Activated CD8-positive, alpha-beta memory T cell treated with anti-CD3 and anti-CD28 coated beads, Interleukin-2, amount 50 U/mL, for 1 hour (primary cell): ENCODE measurements around the gene FAM110A.
"Not testable (repeated sequence)": the region's sequence is repeated elsewhere in the genome, so short reads cannot be mapped to it uniquely, and the experiment has no call there.

Source experiments
- DNase-seq: peaks from one replicate; pipeline ENCODE4 v3.0.0-alpha.2; 2020; ENCODE audit errors: extremely low read depth

FAM110A gene

DNA sequence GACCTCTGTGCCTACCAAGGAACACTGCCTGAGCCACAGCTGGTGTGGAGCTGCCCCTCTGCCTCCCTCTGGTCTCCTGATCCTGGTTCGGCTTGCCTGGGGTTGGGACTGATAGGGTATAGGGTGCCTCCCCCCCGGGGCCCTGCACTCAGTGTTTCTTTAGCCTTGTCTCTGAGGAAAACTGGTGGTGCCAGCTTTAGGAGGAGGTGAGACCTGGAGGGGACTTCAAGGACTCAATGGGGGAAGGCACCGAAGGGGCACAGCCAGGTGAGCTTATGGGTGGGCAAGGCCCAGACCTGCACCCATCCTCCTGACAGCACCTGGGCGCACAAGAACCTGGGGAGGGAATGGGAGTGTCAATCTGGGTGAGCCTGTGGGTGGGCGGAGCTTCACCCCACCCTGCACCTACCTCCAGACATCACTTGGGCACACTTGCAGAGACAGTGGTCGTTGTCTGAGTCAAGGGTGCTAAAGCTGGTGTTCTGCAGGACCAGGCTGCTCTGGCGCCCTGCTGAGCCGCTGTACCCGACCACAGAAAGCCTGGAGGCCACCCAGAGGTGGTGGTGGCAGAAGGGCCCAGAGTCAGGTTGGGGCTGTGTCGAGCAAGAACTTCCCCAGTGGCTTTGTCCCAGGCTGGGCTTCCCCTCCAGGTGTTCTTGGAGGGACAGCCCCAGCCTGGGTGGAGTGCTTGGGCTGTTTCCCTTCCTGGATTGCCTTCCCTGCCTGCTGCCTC is 40.5 kb downstream of the FAM110A start:
- no peak for DNase-seq

DNA sequence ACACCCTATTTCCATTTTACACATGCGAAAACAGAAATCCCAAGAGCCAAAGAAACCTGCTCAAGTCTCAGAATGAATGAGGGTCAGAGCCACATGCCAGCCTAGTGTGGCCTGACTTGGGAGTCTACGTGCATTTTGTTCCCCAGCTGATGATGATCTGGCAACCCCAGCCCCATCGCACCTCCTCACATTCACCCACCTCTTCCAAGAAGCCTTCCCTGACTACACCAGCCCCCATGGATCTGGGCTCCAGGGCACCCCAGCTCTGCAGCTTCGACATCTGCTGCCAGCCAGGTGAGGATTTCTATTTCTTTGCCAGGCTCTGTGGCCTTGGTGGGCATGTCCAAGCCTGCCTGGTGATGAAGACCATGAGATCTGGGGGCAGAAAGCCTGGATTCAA is 41.6 kb downstream of the FAM110A start:
- no peak for DNase-seq

- DNase-seq = no peak
These were observed 44.3 kb downstream of the FAM110A start for GRCh38 chr20:877814-878213.

- no peak for DNase-seq
These were observed 45.2 kb downstream of the FAM110A start for GRCh38 chr20:878511-879307.

- no peak for DNase-seq
These were observed 46.1 kb downstream of the FAM110A start for GRCh38 chr20:879626-880025.

GRCh38 chr20:881051-881782 is 47.7 kb downstream of the FAM110A start:
- no peak for DNase-seq

GRCh38 chr20:881783-882144 is 48.2 kb downstream of the FAM110A start:
- no peak for DNase-seq

DNA sequence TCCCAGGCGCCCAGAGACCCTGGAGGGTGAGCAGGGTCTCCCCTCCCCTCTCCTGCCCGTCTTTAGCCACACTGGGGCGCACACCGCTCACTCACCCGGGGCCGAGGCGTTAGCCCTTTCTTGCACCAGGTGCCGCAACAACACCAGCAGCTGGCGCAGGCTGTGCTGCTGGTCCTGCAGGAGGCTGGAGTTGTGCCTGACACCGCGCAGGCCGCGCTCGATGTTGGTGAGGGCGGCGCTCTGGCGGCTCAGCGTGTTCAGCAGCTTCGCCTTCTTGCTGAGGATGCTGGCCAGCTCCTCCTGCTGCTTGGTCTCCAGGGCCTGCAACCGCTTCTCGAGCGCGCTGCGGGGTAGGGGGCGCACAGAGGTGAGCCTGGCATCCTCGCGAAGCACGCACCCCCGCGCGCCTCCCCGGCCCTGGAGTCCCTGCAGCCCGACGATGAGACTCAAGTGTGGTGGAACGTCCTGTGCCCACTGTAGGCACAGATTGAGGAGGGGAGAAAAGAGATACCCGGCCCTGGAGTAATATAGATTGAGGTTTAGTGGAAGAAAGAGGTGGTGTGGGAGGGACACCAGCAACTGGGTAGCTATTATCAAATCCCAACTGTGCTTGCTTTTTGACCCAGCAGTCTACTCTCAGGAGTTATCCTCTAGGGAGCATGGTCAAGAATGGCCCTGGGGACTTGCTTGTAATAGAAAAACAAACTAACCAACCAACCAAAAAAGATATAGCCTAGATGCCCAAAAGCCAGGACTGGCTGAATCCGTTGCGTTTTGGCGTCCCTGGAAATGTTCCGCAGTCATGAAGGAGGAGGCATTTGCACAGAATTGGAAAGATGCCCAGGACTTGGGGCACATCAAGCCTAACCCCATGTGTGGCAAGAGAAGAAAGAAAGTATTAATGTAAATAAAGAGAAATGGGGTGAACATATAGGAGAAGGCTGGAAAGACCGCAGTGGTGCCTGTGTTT is 51.8 kb downstream of the FAM110A start:
- no peak for DNase-seq

DNA sequence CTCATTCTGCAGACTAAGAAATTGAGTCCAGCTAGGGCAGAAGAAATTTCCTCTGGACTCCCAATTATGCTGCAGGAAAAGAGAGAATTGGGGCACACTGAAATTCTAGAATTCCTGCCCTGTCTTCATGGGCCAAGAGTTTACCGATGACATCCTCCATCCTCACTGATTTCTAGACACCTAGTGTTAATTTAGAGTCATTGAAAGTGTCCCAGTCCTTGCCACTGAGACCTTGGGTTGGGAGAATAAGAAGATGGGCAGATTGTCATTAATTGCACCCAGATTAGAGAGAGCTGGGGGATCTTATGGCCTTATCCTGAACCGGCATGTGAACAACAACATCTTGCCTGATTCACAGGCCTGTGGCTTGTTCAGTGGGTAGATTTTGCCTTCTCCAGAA is 53.6 kb downstream of the FAM110A start:
- no peak for DNase-seq

DNA sequence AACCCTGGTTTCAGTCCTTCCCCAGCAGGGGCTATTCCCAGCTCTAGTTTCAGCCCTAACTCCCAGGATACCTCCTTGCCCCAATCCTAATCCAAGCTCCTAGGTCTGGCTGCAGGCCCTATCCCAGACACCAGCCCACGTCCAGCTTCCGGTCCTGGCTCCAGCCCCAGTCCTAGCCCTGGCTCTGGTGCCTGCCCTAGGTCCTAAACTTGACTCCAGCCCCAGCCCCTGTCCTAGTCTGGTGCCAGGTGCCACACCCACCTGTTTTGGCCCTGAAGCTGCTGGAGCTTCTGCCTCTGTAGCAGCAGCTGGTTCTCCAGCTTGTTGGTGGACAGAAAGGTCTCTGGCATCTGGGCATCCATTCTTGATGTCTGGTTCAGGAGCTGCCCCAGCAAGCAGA is 54.5 kb downstream of the FAM110A start:
- DNase-seq = no peak

DNA sequence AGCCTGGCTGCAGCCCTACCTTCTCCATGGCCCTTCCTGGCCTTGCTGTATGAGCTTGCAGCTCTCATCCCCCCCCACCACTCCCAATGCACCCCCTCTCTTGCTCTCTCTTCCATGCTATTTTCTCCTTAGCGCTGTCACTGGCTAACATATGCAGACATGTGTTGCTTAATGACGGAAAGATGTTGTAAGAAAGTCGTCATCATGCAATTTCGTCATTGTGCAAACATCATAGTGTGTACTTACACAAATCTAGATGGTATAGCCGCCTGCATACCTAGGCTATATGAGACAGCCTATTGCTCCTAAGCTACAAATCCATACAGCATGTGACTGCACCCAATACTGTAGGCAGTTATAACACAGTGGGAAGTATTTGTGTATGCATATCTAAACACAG is 55.6 kb downstream of the FAM110A start:
- DNase-seq = no peak

DNA sequence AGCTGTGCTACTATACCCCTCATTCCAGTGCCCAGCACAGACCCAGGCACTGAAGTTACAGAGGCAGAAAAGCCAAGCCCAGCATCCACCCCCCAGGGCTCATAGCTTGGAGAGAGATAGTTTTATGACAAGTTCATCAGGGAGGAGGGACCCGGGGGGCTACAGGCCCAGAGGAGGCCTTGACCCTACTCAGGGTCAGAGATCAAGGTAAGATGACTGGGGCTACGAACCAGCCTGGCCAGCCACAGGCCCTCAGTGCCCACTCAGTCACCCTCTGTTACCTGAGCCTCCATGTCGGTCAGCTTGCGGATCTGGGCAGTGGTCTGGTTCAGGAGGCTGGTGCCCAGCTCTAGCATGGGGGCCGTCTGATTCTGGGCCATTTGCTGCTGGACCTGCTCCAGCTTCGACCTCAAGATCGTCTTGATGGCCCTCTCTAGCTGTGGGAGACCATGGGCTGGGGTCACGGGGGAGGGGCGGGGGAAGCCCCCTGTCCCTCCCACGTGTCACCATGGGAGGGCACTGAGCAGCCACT is 56.5 kb downstream of the FAM110A start:
- no peak for DNase-seq

DNA sequence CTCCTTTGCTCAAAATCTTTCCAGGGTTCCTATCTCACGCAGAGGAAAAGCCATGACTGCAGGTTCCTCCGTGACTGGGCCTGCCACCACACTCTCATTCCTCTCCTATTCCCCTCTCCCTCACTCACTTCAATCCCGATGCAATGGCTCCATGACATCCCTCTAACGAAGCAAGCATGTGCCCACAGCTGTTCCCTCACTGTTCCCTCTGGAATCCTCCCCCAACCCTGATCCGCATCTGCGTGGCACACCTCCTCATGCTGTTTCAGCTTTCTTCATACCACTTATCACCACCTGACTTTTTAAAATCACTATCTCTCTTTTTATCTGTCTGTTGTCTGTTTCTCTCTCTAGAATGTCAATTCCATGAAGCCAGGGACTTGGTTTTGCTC is 57.1 kb downstream of the FAM110A start:
- no peak for DNase-seq

- no peak for DNase-seq
These were observed 57.7 kb downstream of the FAM110A start for GRCh38 chr20:891058-891705.

DNA sequence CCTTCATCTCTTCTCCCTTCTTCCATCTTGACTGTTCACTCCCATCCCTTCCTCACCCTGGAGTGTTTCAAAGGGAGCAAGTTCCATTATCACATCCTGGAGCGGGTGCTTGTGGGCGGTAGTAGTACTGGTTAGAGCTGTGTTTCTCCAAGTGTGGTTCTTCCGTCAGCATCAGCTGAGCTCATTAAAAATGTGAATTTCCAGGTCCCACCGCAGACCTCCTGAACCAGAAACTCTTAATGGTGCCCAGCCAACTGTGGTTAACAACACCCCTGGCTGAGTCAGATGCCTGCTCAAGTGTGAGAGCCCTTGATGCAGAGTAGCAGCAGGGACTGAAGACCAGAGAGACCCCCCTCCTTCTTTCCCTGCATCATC is 58.2 kb downstream of the FAM110A start:
- no peak for DNase-seq

DNA sequence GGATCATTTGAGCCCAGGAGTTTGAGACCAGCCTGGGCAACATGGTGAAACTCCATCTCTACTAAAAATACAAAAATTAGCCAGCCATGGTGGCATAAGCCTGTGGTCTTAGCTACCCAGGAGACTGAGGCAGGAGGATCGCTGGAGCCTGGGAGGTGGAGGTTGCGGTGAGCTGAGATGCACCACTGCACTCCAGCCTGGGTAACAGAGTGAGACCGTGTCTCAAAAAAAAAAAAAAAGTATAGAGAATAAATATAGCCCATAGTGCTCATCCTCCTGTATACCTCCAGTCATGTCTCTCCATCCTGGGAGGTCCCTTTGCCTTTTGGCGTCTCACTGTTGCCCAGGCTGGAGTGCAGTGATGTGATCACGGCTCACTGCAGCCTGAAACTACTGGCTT is 58.9 kb downstream of the FAM110A start:
- not testable (repeated sequence) for DNase-seq
